HCT116 (cell line): ENCODE data around the gene EMILIN2. TPM values are rescaled to one million over a fixed set of nuclear protein-coding genes. Genes with fewer than 3 reads are reported as not detected.

ENCODE experiments used
- ATAC-seq: fragments of 200-7000 bp; cut with Tn5 transposase; 2 replicates; pipeline ENCODE4 v1.9.1; 2020; ENCODE audit warnings: mild to moderate bottlenecking, moderate library complexity
- BruUV-seq: library from RNA; stranded (reverse); fragments of 400-500 nt; replicated peaks from 2 replicates; lab custom pipeline; 2021; lab: Mats Ljungman, UMichigan
- CTCF ChIA-PET: fragments of 300-600 bp; sonication (Branson Sonifier 250); formaldehyde crosslinking; loops from one replicate; lab custom pipeline; 2021; ENCODE audit warnings: antibody characterized with exemption; lab: Charles Lee
- POLR2A ChIA-PET: fragments of 300-600, 350-600 bp; sonication (Branson Sonifier 250); formaldehyde crosslinking; loops from one replicate; lab custom pipeline; 2021; ENCODE audit warnings: antibody characterized with exemption; lab: Charles Lee
- RAD21 ChIA-PET, 2 experiments: fragments of 300-600 bp; sonication (Branson Sonifier 250); formaldehyde crosslinking; loops; one replicate each; lab custom pipeline; 2023; ENCODE audit warnings: low total read pairs in 2 of 2; ENCODE audit not compliant: uncharacterized antibody in 2 of 2, unreplicated experiment in 2 of 2, low non-redundant PET in 1 of 2; lab: Charles Lee
- DNase-seq: peaks from one replicate; pipeline ENCODE4 v3.0.0-alpha.2; 2010; ENCODE audit warnings: low read depth, low spot score
- H2AFZ ChIP-seq: fragments of 200-600 bp; shearing (Covaris generic), sonication (generic); 2 replicates; pipeline ENCODE4 v1.6.1; 2017; ENCODE audit warnings: low read depth, mixed run types, mixed read lengths, antibody characterized with exemption, low read length; ENCODE audit not compliant: poor library complexity, severe bottlenecking
- H3K27ac ChIP-seq: 2 replicates; pipeline ENCODE4 v1.5.1; 2012; ENCODE audit warnings: low read depth, low read length
- H3K27me3 ChIP-seq: fragments of 200-600 bp; sonication (generic); 2 replicates; pipeline ENCODE4 v1.6.1; 2016; ENCODE audit warnings: mixed run types, low read length, mixed read lengths; ENCODE audit not compliant: insufficient read depth
- H3K36me3 ChIP-seq, 2 experiments: fragments of 200-500 bp in 1 of 2; fragments of 200-600 bp in 1 of 2; sonication (Bioruptor generic) in 1 of 2; sonication (generic) in 1 of 2; 2 replicates each; pipeline versions ENCODE4 v1.5.1 to v1.6.1; 2014 to 2016; ENCODE audit warnings: low read length in 2 of 2, inconsistent platforms in 1 of 2, mixed read lengths in 1 of 2, mixed run types in 1 of 2; ENCODE audit not compliant: insufficient read depth in 2 of 2, control insufficient read depth in 1 of 2
- H3K4me1 ChIP-seq, 2 experiments: fragments of 200-600 bp in 1 of 2; sonication (generic) in 1 of 2; 2 replicates each; pipeline versions ENCODE4 v1.5.1 to v1.6.1; 2012 to 2017; ENCODE audit warnings: low read length in 2 of 2, inconsistent platforms in 1 of 2, mild to moderate bottlenecking in 1 of 2, mixed read lengths in 1 of 2, mixed run types in 1 of 2, moderate library complexity in 1 of 2; ENCODE audit not compliant: insufficient read depth in 2 of 2, control insufficient read depth in 1 of 2
- H3K4me2 ChIP-seq: fragments of 200-600 bp; sonication (generic); 2 replicates; pipeline ENCODE4 v1.6.1; 2017; ENCODE audit warnings: mixed run types, low read length, mixed read lengths
- H3K4me3 ChIP-seq, 2 experiments: fragments of 200-600 bp in 1 of 2; sonication (generic) in 1 of 2; replicated peaks in 1 of 2; 2 replicates each; pipeline ENCODE4 v1.5.1; 2011 to 2016; ENCODE audit warnings: low read length in 2 of 2, control low read depth in 1 of 2, low read depth in 1 of 2, mild to moderate bottlenecking in 1 of 2, mixed read lengths in 1 of 2, mixed run types in 1 of 2
- H3K79me2 ChIP-seq: fragments of 200-600 bp; sonication (generic); 2 replicates; pipeline ENCODE4 v1.6.1; 2017; ENCODE audit warnings: mild to moderate bottlenecking, mixed run types, low read length, moderate library complexity, mixed read lengths; ENCODE audit not compliant: insufficient read depth
- H3K9ac ChIP-seq: fragments of 200-600 bp; sonication (generic); 2 replicates; pipeline ENCODE4 v1.6.1; 2016; ENCODE audit warnings: low read length, mixed read lengths
- H3K9me2 ChIP-seq: fragments of 200-600 bp; sonication (generic), shearing (Covaris generic); 2 replicates; pipeline ENCODE4 v1.6.1; 2017; ENCODE audit warnings: mixed run types, mild to moderate bottlenecking, moderate library complexity; ENCODE audit not compliant: insufficient read depth
- H3K9me3 ChIP-seq, 2 experiments: fragments of 200-500 bp in 1 of 2; fragments of 200-600 bp in 1 of 2; sonication (Bioruptor generic) in 1 of 2; sonication (generic) in 1 of 2; 2 replicates each; pipeline ENCODE4 v1.6.1; 2014 to 2017; ENCODE audit warnings: low read length in 2 of 2, mixed read lengths in 2 of 2, inconsistent platforms in 1 of 2, low read depth in 1 of 2, mild to moderate bottlenecking in 1 of 2, mixed run types in 1 of 2, moderate library complexity in 1 of 2; ENCODE audit not compliant: control insufficient read depth in 1 of 2, insufficient read depth in 1 of 2
- H4K20me1 ChIP-seq: fragments of 200-600 bp; sonication (generic), shearing (Covaris generic); 2 replicates; pipeline ENCODE4 v1.6.1; 2017; ENCODE audit warnings: mixed run types, mild to moderate bottlenecking, moderate library complexity; ENCODE audit not compliant: insufficient read depth
- EGR1 ChIP-seq: IDR thresholded peaks from 2 replicates; pipeline ENCODE4 v1.6.1; 2012; ENCODE audit warnings: low read depth
- RAD21 ChIP-seq: IDR thresholded peaks from 2 replicates; pipeline ENCODE4 v1.6.1; 2012; ENCODE audit warnings: low read depth, mild to moderate bottlenecking
- SIN3A ChIP-seq: IDR thresholded peaks from 2 replicates; pipeline ENCODE4 v1.6.1; 2012; ENCODE audit warnings: low read depth
- YY1 ChIP-seq: IDR thresholded peaks from 2 replicates; pipeline ENCODE4 v1.6.1; 2011; ENCODE audit warnings: low read length, low read depth, moderate library complexity, mild to moderate bottlenecking; ENCODE audit not compliant: insufficient replicate concordance; ENCODE audit errors: extremely low read depth
- ZBTB33 ChIP-seq: IDR thresholded peaks from 2 replicates; pipeline ENCODE4 v1.6.1; 2011; ENCODE audit warnings: mild to moderate bottlenecking, low read length, moderate library complexity; ENCODE audit not compliant: insufficient replicate concordance; ENCODE audit errors: extremely low read depth
- ZFX ChIP-seq: fragments of 450-650 bp; IDR thresholded peaks from 2 replicates; pipeline ENCODE4 v1.6.1; 2017
- intact Hi-C: fragments of 100-400 bp; cut with micrococcal nuclease; formaldehyde crosslinking; loops from 2 replicates; pipeline ENCODE4 v1.10.0; 2022
- total RNA-seq: library from RNA; stranded (reverse); gene quantifications from one replicate; pipeline ENCODE4 v1.2.1, GENCODE V29; 2021; ENCODE audit not compliant: unreplicated experiment
- TF ChIP-seq, protein P1 (sequence below): IDR thresholded peaks from 2 replicates; pipeline ENCODE4 v1.6.1; 2012; ENCODE audit warnings: low read depth

EMILIN2 gene
- total RNA-seq, 1 experiment from 2014 or later: 23.4 TPM

DNA sequence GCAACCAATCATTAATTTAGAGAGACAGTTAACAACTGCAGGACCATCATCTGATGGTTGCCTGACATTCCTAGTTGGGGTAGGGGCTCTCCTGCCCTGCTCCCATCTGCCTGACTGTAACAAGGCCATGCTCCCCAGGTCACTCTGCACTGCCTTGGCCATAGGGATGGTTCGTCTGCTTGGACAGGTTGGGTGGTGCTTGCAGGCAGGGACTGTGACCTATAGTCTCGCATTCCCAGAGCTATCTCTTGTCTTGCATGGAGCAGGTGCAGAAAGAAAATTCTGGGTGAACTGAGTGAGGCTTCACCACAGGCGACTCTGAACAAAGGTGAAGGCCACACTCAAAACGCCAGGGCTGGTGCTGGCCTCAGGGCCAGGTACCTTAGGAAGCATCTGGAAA is 64.7 kb downstream of the EMILIN2 start:
- Histone ChIP-seq H3K27ac (no peak overlapping the region), H3K9me2 (no peaks in the 10 kb centered on the region), H3K9me3 (no peaks in the 10 kb centered on the region), H3K4me1 (peaks cover 0 to 9% of the 10 kb centered on the region in 2 experiments; a peak in 3 of 4 replicates), H3K9ac (no peak overlapping the region), H3K79me2 (peaks cover 14% of the 10 kb centered on the region; the same call in 1 of the 2 replicates), H3K27me3 (no peaks in the 10 kb centered on the region), H3K4me2 (no peak overlapping the region), H4K20me1 (no peaks in the 10 kb centered on the region), H3K36me3 (peaks cover 17 to 26% of the 10 kb centered on the region in 2 experiments; a peak in 3 of 4 replicates), H2AFZ (no peak overlapping the region), H3K4me3 (no peak overlapping the region)
- RAD21 ChIA-PET: no interaction called here
- ATAC-seq (no peak), DNase-seq (no peak)
- POLR2A ChIA-PET: no interaction called here
- no TSS peak for BruUV-seq
- intact Hi-C loops: no loop called here
- CTCF ChIA-PET: no interaction called here
- no peak for TF ChIP-seq EGR1
- TF ChIP-seq, protein P1, sequence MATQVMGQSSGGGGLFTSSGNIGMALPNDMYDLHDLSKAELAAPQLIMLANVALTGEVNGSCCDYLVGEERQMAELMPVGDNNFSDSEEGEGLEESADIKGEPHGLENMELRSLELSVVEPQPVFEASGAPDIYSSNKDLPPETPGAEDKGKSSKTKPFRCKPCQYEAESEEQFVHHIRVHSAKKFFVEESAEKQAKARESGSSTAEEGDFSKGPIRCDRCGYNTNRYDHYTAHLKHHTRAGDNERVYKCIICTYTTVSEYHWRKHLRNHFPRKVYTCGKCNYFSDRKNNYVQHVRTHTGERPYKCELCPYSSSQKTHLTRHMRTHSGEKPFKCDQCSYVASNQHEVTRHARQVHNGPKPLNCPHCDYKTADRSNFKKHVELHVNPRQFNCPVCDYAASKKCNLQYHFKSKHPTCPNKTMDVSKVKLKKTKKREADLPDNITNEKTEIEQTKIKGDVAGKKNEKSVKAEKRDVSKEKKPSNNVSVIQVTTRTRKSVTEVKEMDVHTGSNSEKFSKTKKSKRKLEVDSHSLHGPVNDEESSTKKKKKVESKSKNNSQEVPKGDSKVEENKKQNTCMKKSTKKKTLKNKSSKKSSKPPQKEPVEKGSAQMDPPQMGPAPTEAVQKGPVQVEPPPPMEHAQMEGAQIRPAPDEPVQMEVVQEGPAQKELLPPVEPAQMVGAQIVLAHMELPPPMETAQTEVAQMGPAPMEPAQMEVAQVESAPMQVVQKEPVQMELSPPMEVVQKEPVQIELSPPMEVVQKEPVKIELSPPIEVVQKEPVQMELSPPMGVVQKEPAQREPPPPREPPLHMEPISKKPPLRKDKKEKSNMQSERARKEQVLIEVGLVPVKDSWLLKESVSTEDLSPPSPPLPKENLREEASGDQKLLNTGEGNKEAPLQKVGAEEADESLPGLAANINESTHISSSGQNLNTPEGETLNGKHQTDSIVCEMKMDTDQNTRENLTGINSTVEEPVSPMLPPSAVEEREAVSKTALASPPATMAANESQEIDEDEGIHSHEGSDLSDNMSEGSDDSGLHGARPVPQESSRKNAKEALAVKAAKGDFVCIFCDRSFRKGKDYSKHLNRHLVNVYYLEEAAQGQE: no peak

DNA sequence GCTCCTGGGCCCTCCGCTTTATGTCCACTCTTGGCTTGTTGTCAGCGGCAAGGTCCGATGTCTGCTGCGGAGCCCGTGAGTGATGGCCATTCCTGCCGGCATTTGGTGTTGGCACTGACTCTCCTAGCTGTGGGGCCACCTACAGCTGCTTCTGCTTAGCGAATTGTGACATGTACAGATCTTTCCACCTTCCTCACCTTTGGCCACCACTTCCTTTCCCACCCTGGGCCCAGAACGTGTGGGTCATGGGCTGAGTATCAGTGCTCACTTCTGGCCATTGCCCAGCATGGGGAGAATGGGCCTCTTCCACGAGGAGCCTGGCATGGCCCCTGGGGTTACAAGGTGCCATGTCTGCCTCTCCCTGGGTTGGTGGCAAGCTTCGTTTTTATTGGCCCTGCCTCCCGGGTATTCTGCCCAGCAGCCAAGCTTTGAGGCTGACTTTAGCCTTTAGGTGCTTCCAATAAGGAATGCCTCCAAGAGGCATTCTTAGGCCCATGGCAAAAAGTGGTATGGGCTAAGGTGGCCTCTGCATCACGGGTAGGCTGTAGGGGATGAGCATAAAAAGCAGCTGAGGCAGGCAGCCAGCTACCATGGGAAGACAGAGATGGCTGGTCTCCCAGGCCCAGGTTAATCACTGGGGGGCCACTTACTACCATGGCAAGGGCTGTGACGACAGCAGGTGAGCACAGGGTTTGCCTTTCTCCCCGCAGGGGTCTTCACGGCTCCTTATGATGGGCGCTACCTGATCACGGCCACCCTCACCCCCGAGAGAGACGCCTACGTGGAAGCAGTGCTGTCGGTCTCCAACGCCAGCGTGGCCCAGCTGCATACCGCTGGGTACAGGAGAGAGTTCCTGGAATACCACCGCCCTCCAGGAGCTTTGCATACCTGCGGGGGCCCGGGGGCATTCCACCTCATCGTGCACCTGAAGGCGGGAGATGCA is 65.8 kb downstream of the EMILIN2 start:
- no peaks in the 10 kb centered on the region for H3K9me2 ChIP-seq
- CTCF ChIA-PET: no interaction called here
- peaks cover 17 to 26% of the 10 kb centered on the region in 2 experiments; a peak in 3 of 4 replicates for H3K36me3 ChIP-seq
- H2AFZ ChIP-seq: no peak overlapping the region
- no peaks in the 10 kb centered on the region for H3K27me3 ChIP-seq
- no peak for DNase-seq
- H3K4me2 ChIP-seq: no peak overlapping the region
- POLR2A ChIA-PET: no interaction called here
- H3K4me3 ChIP-seq: no peak overlapping the region
- H3K27ac ChIP-seq: no peak overlapping the region
- no peaks in the 10 kb centered on the region for H4K20me1 ChIP-seq
- no peak for ATAC-seq
- H3K9me3 ChIP-seq: no peaks in the 10 kb centered on the region
- RAD21 ChIA-PET: no interaction called here
- peaks cover 5% of the 10 kb centered on the region; the same call in 1 of the 2 replicates for H3K79me2 ChIP-seq
- intact Hi-C loops: no loop called here
- H3K9ac ChIP-seq: no peak overlapping the region
- H3K4me1 ChIP-seq: peaks cover 0 to 3% of the 10 kb centered on the region in 2 experiments; a peak in 3 of 4 replicates
- BruUV-seq: no TSS peak
- TF ChIP-seq ZBTB33 (no peak), SIN3A (no peak), RAD21 (no peak), ZFX (no peak), YY1 (no peak)
- TF ChIP-seq, protein P1: no peak
